GM18909 (cell line): ENCODE measurements around the gene ARL17A.
"Not testable (repeated sequence)": the region's sequence is repeated elsewhere in the genome, so short reads cannot be mapped to it uniquely, and the experiment has no call there.

Source experiments
- ATAC-seq: cut with Tn5 transposase; IDR thresholded peaks from one replicate; pipeline ENCODE4 v1.9.1; 2021; ENCODE audit warnings: mild to moderate bottlenecking; ENCODE audit not compliant: unreplicated experiment, poor library complexity

Gene ARL17A

DNA sequence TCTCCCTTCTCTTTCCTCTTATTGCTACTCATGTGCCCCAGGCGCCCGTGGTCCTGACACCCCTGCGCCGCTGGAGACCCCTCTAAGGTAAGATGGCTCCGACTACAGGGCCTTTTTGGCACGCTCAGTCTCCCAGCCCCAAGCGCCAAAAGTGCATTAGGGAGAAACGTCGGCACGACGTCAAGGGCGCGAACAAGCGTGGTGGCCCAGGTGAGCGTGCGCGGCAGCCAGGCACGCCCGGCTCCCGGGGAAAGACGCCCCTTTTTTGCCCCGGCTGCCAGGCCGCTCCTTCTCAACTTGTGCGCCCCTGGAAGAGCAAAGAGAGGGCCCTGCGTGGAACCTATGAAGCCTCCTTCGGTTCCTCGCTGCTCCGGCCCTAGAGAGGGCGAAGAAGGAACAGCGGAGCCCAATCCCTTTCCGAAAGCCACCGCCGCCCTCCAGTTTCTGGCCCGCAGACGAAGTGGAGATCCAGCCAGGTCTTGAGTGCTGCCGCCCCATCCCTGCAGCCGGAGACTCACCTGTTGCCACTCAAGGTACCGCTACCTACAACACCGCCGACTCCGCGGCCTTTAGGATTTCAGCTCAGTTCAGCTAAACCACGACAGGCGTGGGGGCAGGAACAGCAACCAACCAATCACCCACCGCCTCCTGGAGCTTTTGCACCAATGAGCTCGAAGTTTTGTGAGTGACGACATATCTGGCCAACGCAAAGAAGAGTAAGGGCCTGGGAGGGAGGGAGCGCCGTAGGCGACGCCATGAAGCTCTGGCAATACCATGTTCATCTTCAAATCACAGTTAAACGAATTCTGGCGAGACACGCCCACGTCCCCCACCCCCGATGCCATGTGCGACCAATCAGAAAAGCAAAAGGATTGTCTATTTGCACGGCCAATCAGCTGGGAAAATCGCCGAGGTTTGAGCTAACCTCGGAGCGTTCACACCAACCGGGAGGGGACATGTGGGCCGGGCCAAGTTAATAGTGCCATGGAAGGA, at the start of gene ARL17A:
ARL17A (minus strand) TSS at position 609 of the 993 bp plus-strand sequence. CDS start 3,369 bp downstream, outside the sequence.
- ATAC-seq = peak; percentile 94

DNA sequence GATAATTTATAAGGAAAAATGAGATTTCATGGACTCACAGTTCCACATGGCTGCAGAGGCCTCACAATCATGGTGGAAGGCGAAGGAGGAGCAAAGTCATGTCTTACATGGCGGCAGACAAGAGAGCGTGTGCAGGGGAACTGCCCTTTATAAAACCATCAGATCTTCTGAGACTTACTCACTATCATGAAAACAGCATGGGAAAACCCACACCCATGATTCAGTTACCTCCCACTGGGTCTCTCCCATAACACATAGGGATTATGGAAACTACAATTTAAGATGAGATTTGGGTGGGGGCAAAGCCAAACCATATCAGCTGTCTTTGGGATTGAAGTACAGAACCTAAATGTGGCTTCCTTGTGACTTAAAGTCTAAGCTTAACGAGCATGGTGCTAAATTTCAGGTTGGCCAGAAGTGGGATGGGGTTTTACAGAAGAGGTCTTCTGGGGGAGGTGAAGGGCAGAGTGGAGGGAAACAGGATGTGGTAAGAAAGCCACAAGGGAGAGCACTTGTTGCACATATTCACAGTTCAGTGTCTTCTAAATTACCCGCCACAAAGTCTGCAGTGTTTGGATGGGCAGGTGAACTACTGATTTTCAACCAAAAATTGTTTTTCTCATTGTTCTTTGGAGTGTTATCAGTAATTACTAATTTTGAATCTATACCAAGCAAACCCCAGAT, 49.4 kb upstream of the ARL17A start:
- ATAC-seq = peak; percentile 52

DNA sequence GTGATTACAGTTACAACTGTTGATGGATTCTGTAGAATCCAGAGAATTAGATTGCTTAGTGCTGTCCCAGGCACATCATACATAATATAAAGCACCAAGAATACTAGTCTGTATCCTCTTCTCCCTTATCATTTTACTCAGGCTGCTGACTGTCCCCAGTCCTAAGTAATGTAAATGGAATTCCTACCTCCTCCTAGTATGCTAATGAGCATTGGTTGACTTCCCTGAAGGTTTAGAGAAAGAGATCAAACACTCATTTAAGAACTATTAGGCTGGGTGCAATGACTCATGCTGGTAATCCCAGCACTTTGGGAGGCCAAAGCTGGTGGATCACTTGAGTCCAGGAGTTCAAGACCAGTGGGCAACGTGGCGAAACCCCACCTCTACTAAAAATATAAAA, 48.0 kb upstream of the ARL17A start:
- ATAC-seq = not testable (repeated sequence)

DNA sequence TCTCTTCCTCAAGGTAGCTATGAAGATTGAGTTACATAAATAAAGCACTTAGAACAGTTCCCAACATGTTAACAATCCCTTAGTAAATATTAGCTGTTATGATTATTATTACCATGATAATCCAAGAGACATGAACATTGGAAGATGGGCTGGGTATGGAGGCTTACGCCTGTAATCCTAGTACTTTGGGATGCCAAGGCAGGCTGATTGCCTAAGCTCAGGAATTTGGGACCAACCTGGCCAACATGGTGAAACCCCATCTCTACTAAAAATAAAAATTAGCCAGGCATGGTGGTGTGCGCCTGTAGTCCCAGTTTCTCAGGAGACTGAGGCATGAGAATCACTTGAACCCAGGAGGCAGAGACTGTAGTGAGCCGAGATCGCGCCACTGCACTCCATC, 45.2 kb upstream of the ARL17A start:
- ATAC-seq = not testable (repeated sequence)

DNA sequence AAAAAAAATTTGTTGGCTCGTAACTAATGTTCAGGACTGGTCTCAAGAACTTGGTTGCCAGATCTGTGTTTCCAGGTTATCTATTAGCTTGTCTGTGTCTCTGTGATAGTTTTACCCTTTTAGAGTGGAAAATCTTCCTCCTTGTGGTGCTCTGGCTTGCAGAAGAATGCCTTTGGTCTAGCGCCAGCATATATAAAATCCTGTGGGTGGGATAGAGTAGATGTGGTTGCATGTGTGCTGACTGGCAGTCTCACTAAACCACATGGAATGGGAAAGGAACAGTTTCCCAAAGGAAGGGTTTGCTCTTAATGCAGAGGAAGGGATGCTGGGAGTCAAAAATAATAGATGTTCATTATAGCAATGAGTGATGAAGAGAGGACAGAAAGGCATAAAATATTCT, 44.3 kb upstream of the ARL17A start:
- not testable (repeated sequence) for ATAC-seq

DNA sequence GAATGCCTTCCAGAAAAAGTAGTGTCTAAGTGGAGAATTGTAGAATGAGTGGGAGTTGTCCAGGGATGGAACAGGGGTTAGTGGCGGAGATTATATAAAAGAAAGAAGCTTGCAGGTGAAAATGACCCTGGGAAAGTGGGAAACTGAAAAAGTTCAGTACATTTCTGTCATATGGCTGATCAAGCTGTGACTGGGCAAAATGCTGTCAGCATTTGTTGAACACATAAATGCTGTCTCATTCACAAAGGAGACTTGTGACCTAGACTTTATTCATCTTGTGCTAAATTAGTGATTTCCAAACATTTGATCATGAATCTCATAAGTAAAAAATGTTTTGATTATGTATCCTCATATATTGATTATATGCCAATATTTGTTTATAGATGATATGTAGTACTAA, 39.5 kb upstream of the ARL17A start:
- not testable (repeated sequence) for ATAC-seq

DNA sequence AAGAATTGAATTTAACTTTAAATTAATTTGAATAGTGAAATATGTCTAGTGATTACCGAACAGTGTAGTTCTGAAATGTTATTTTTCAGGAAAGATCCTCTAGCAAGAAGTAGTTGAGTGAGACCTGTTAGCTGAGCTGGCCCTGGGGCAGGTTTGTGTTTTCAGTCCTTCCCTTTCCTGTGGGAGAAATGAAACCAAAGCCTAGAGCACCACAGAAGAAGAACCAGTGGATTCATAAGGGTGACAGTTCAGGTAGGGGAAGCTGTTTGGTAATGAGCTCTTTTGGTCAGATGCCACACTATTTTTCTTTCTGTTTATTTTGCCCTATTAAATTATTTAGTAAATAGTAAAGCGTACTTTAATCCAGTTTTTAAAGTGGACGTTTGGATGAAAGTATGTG, 37.6 kb upstream of the ARL17A start:
- ATAC-seq = not testable (repeated sequence)

DNA sequence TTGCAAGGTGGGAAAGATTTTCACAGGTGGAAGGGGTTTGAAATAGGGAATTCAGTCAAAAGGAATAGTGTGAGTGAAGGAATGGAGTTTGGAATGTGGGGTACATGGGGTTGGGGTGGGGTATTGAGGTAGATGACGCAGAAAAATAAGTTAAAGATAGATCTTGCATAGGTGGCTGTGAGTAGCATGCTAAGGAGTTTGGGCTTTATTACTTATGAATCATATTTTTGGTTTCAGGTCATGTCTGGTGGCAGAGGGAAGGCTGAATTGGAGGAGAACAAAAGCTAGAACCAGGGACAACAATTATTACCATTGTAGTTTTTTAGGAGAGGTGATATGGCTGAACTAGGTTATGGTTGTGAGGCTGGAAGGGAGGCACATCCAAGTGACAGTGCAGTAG, 34.4 kb upstream of the ARL17A start:
- not testable (repeated sequence) for ATAC-seq

DNA sequence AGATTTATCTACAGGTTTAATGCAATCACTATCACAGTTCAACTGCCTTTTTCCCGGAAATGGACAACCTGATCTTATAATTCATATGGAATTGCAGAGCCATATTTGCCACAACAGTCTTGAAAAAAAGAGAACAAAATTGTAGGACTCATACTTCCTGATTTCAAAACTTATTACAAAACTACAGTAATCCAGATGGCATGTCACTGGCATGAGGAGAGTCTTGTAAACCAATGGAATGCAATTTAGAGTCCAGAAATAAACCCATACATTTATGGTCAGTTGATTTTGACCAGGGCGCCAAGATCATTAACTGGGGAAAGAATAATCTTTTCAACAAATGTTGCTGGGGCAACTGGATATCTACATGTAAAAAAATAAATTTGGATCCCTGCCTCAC, 31.8 kb upstream of the ARL17A start:
- not testable (repeated sequence) for ATAC-seq

DNA sequence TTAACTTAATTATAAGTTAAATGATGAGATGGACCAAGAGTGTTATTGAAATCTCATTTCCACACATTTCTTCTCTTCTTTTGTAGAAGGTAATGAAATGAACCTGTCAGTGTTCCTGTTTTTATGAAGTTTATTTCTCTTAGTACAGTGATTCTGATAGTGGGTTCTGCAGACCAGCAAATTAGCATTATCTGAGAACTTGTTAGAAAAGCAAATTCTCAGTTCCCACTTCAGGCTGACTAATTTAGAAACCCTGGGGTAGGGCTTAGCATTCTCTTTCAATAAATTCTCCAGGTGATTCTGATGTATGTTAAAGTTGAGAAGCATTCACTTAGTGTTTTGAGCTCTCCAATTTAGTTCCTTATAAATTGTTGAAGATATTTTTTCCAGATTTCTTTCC, 23.6 kb upstream of the ARL17A start:
- peak; percentile 89 for ATAC-seq

DNA sequence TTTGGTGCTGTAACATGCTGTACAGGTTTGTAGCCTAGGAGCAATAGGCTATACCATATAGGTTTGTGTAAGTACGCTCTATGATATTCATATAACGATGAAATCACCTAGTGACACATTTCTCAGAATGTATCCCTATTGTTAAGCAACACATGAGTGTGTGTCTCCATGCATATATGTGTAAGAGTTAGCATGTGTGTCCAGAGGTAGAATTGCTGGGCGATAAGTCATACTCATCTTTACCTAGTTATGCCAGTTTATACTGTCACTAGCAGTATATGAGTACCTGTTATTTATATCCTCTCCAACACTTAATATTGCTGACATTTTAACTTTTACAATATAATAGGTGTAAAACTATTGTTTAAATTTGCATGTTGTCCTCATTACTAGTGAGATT, 21.3 kb upstream of the ARL17A start:
- ATAC-seq = not testable (repeated sequence)

DNA sequence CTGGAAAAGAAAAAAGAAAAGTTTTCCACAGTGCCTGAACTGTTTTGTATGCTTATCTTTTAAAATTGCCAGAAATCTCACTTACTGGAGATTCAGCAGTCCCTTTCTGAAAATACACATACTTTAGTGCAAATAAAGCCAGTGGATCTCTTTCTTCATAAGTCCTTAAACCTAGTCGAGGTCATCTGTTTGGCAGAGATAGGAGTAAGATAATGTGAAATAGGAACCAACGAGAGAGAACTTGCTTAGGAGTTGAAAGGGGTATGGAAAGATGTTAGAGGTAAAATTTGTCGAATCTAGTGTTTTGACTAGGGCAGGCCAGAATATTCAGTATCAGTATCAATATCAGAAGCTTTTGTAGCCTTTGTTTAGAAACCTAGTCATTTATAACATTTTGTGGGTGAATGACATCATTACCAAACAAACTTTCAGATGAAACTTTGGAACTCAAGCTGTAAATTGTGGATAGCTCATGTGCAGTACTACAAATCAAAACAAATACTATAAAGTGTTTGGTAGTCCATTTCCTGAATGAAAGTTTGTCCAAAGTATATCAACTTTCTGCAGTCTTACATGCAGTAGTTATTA, 18.9 kb upstream of the ARL17A start:
- peak; percentile 57 for ATAC-seq

DNA sequence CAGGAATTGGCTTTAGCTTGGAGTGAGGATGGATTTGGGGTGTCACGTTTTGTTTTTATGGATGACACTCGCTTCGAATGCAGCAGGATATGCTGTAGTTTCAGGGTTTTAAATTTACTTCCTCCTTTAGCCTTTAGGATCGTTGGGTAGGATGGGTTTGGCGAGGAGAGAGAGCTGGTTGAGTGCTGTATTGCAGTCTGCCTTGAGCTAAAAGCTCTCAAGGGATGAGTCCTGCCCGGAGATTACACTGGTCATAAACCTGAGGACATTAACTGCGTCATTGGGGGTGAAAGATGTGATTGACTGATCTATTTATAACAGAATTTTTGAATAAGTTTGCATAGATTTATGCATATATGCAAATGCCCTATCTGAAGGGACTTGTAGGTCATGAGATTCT, 11.8 kb upstream of the ARL17A start:
- ATAC-seq = not testable (repeated sequence)

DNA sequence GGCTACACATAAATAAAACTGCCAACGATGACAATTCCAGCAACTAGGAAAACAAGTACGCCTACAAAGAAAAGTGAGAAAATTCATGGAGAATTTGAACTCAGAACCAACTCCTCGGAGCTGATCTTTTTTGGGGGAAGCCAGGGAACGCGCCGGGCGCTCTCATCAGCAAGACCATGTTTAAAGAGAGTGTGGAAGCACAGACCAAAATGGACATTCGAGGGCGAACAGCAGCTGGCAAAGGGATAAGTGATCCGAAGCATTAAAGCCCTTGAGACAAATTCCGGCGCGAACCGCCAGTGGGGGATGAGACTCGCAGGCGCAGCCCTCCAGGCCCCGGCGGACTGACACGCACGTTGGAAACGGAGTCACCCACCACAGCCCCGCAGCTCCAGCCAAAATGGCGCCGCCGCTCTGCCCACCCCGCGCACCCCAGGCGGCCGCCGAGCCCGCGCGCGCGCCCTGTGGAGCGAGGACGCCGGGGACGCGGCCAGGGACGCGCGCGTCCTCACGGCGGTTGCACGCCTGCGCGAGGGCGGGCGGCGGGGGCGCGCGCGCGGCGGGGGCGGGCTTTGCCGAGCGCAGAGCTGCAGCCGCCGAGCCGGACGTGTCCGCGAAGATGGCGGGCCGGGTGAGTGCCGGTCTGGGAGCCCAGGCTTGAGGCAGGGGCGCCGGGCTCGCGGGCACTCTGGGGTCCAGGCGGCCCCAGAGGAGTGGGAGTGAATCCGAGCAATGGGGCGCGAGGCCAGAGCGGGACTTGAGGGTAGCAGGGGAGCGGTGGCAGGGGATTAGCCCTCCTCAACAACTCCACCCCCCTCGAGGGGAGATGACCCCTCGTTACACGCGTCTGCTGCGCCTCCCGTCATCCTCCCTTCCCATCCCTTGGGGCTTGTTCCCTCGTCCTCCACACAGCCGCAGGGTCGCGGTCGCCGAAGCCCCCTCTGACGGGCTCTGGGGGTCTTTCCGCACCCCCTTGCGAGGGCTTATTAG, 11.0 kb upstream of the ARL17A start, which contains the start of gene NSF:
NSF (plus strand) TSS at position 513 of the 990 bp plus-strand sequence; CDS start at position 620, 107 bp downstream.
- ATAC-seq = peak; percentile 81

DNA sequence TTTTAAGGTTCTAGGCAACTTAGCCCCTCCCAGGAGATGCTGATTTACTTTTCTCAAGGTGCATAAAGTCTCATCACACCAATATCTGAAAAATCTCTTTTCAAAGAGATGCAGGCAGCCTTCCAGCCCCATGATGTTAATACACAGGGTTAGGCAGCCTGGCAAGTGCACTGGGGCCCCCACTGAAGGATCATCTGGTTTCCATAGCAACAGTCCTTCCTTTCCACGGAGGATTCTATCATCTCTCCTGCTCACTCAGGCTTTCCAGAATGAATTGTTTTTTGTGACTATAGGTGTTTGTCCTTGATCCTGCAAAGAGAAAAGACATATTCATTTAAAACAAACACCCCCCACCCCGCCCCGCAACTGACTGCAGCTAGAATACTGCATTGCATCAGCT, 6.0 kb upstream of the ARL17A start:
- not testable (repeated sequence) for ATAC-seq

DNA sequence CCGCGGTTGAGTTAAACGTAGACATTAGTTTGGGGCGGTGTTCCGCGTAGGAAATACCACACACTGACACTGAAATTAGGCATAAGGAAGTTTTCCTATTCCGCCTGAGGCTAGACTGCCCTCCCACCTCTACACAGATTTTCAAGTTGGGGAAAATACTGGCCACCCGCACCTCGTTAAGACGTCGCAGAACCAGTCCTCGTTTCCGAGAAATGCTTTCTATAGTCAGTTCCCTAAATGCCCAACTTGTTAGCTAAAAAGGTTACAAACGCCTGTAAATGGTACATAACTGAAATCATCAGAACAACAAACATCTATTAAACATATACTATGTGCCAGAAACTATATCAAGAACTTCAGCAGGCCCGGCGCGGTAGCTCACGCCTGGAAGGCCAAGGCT, 591 bp upstream of the ARL17A start:
- not testable (repeated sequence) for ATAC-seq

DNA sequence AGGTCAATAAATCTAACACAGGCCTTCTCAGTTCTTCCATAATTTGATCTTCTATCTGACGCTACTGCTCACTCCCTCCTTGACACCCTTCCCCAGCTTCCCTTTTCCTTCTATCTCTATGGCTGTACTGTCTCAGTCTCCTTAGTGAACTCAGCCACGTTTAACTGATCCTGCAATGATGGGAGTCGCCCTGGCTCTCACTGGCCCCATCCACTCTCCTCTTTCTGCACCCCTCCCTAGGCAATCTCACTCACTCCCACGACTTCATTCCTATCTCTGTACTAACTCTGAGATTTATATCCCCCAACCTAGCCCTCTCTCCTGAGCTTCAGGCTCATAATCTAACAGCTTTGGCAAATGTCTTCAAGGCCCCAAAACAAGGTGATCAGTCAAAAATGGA, 7.7 kb downstream of the ARL17A start:
- ATAC-seq = not testable (repeated sequence)

DNA sequence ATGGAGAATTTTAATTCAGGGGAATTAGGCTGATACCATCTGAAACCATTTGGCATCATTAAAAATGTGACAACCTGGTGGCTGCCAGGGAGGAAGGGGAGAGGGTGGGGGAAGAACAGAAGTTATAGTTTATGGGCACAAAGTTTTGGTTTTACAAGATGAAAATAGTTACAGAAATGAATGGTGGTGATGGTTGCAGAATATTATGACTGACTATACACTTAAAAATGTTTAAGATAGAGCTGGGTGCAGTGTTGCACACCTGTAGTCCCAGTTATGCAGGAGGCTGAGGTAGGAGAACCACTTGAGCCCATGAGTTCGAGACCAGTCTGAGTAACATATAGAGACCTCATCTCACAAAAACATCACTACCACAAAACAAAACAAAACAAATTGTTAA, 12.5 kb downstream of the ARL17A start:
- not testable (repeated sequence) for ATAC-seq

DNA sequence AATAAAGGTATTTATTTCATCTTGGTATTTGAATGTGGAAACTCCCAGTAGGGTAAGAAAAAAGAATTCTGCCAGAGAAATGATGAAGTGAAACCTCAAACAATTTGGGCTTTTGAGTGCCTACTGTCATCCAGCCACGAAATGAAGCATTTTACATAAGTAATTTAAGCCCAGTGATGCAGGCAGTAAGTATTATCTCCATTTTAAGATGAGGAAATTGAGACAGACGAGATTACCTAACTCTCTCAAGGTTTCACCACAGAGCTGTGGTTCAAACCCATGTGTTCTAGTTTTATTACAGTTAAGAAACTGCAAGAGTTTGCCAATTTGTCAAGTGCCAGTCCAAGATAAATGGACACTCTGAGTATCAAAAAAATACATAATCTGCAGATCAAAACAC, 13.2 kb downstream of the ARL17A start:
- not testable (repeated sequence) for ATAC-seq
